Activated naive CD4-positive, alpha-beta T cell treated with anti-CD3 and anti-CD28 coated beads, Interleukin-2, amount 10 ng/mL, durations not matched to agents 7 days and 5 days (primary cell): ENCODE results near the gene RNU1-3.
"Not testable (repeated sequence)": the region's sequence is repeated elsewhere in the genome, so short reads cannot be mapped to it uniquely, and the experiment has no call there.

Source experiments
- CTCF ChIA-PET: fragments of 350-600 bp; sonication (Branson Sonifier 250); formaldehyde crosslinking; loops from one replicate; lab custom pipeline; 2021; ENCODE audit warnings: antibody characterized with exemption; lab: Charles Lee
- DNase-seq: peaks from one replicate; pipeline ENCODE4 v3.0.0-alpha.2; 2020
- H3K27ac Mint-ChIP-seq: one replicate; pipeline ENCODE4 v1.8.0; 2021; ENCODE audit warnings: mild to moderate bottlenecking, moderate library complexity, mixed read lengths
- H3K27me3 Mint-ChIP-seq: one replicate; pipeline ENCODE4 v1.8.0; 2021; ENCODE audit warnings: mild to moderate bottlenecking, mixed read lengths
- H3K36me3 Mint-ChIP-seq: one replicate; pipeline ENCODE4 v1.8.0; 2021; ENCODE audit warnings: mixed read lengths
- H3K4me1 Mint-ChIP-seq: one replicate; pipeline ENCODE4 v1.8.0; 2021; ENCODE audit warnings: mixed read lengths
- H3K4me3 Mint-ChIP-seq: one replicate; pipeline ENCODE4 v1.8.0; 2021; ENCODE audit warnings: mild to moderate bottlenecking, moderate library complexity, mixed read lengths
- H3K9me3 Mint-ChIP-seq: one replicate; pipeline ENCODE4 v1.8.0; 2021; ENCODE audit warnings: mixed read lengths

RNU1-3 gene

GRCh38 chr1:16702280-16702679, 35.5 kb upstream of the RNU1-3 start:
- H3K27ac Mint-ChIP-seq, H3K4me3 Mint-ChIP-seq, DNase-seq, H3K36me3 Mint-ChIP-seq, CTCF ChIA-PET, H3K9me3 Mint-ChIP-seq, H3K4me1 Mint-ChIP-seq: not testable (repeated sequence)
- H3K27me3 Mint-ChIP-seq: peaks cover 30% of the 10 kb centered on the region

- H3K4me3 Mint-ChIP-seq, H3K36me3 Mint-ChIP-seq, H3K9me3 Mint-ChIP-seq, CTCF ChIA-PET, H3K27ac Mint-ChIP-seq, DNase-seq, H3K4me1 Mint-ChIP-seq: not testable (repeated sequence)
- peaks cover 30% of the 10 kb centered on the region for H3K27me3 Mint-ChIP-seq
Observed at GRCh38 chr1:16701189-16701588, 34.4 kb upstream of the RNU1-3 start.

GRCh38 chr1:16700138-16700895, 33.6 kb upstream of the RNU1-3 start:
- CTCF ChIA-PET, DNase-seq, H3K36me3 Mint-ChIP-seq, H3K4me1 Mint-ChIP-seq, H3K27ac Mint-ChIP-seq, H3K4me3 Mint-ChIP-seq, H3K9me3 Mint-ChIP-seq: not testable (repeated sequence)
- peaks cover 33% of the 10 kb centered on the region for H3K27me3 Mint-ChIP-seq

- DNase-seq, CTCF ChIA-PET: not testable (repeated sequence)
- H3K27me3 Mint-ChIP-seq: peaks cover 33% of the 10 kb centered on the region
Observed at GRCh38 chr1:16699440-16699839, 32.7 kb upstream of the RNU1-3 start.

GRCh38 chr1:16697152-16697551, 30.4 kb upstream of the RNU1-3 start:
- not testable (repeated sequence) for H3K9me3 Mint-ChIP-seq, DNase-seq, H3K27ac Mint-ChIP-seq, H3K4me1 Mint-ChIP-seq, H3K4me3 Mint-ChIP-seq, H3K36me3 Mint-ChIP-seq
- CTCF ChIA-PET: interaction anchor here (0.8 kb wide), 1 partner anchor 10 kb away, joined by 4 read pairs; no protein-coding TSS in a partner anchor
- peaks cover 30% of the 10 kb centered on the region for H3K27me3 Mint-ChIP-seq

More at GRCh38 chr1:16699440-16699839, 32.7 kb upstream of the RNU1-3 start:
- H3K27ac Mint-ChIP-seq, H3K4me3 Mint-ChIP-seq, H3K4me1 Mint-ChIP-seq, H3K36me3 Mint-ChIP-seq, H3K9me3 Mint-ChIP-seq: not testable (repeated sequence)

- not testable (repeated sequence) for DNase-seq, H3K4me3 Mint-ChIP-seq, H3K9me3 Mint-ChIP-seq, H3K4me1 Mint-ChIP-seq, H3K36me3 Mint-ChIP-seq, H3K27ac Mint-ChIP-seq
- CTCF ChIA-PET: interaction anchor here (0.8 kb wide), 1 partner anchor 9 kb away, joined by 4 read pairs; no protein-coding TSS in a partner anchor
- peaks cover 30% of the 10 kb centered on the region for H3K27me3 Mint-ChIP-seq
Observed at GRCh38 chr1:16696507-16697150, 29.9 kb upstream of the RNU1-3 start.

- DNase-seq, H3K36me3 Mint-ChIP-seq, H3K27ac Mint-ChIP-seq, H3K9me3 Mint-ChIP-seq, H3K4me3 Mint-ChIP-seq, H3K4me1 Mint-ChIP-seq: not testable (repeated sequence)
- CTCF ChIA-PET: interaction anchor here (1.2 to 1.4 kb wide), 2 partner anchors 13 to 15 kb away, joined by 3 to 5 read pairs; no protein-coding TSS in a partner anchor
- H3K27me3 Mint-ChIP-seq: peaks cover 30% of the 10 kb centered on the region
Observed at GRCh38 chr1:16694308-16694702, 27.6 kb upstream of the RNU1-3 start.

- H3K4me1 Mint-ChIP-seq, DNase-seq, H3K9me3 Mint-ChIP-seq, H3K27ac Mint-ChIP-seq, H3K36me3 Mint-ChIP-seq, H3K4me3 Mint-ChIP-seq: not testable (repeated sequence)
- H3K27me3 Mint-ChIP-seq: peaks cover 25% of the 10 kb centered on the region
- CTCF ChIA-PET: interaction anchor here (1.2 to 1.4 kb wide), 2 partner anchors 14 to 15 kb away, joined by 3 to 5 read pairs; no protein-coding TSS in a partner anchor
Observed at GRCh38 chr1:16693449-16694307, 26.9 kb upstream of the RNU1-3 start.

GRCh38 chr1:16692717-16693448, 26.1 kb upstream of the RNU1-3 start:
- DNase-seq, H3K27ac Mint-ChIP-seq, H3K36me3 Mint-ChIP-seq, H3K9me3 Mint-ChIP-seq, CTCF ChIA-PET, H3K4me3 Mint-ChIP-seq, H3K4me1 Mint-ChIP-seq: not testable (repeated sequence)
- H3K27me3 Mint-ChIP-seq: peaks cover 20% of the 10 kb centered on the region

GRCh38 chr1:16692283-16692682, 25.5 kb upstream of the RNU1-3 start:
- H3K9me3 Mint-ChIP-seq, H3K4me1 Mint-ChIP-seq, CTCF ChIA-PET, H3K4me3 Mint-ChIP-seq, H3K36me3 Mint-ChIP-seq, H3K27ac Mint-ChIP-seq, DNase-seq: not testable (repeated sequence)
- H3K27me3 Mint-ChIP-seq: peaks cover 23% of the 10 kb centered on the region

- CTCF ChIA-PET, H3K4me3 Mint-ChIP-seq, H3K36me3 Mint-ChIP-seq, H3K4me1 Mint-ChIP-seq, DNase-seq, H3K9me3 Mint-ChIP-seq, H3K27ac Mint-ChIP-seq: not testable (repeated sequence)
- H3K27me3 Mint-ChIP-seq: peaks cover 17% of the 10 kb centered on the region
Observed at GRCh38 chr1:16690971-16691682, 24.4 kb upstream of the RNU1-3 start.

- H3K4me3 Mint-ChIP-seq, H3K9me3 Mint-ChIP-seq, DNase-seq, H3K4me1 Mint-ChIP-seq, H3K36me3 Mint-ChIP-seq, H3K27ac Mint-ChIP-seq: not testable (repeated sequence)
- peaks cover 16% of the 10 kb centered on the region for H3K27me3 Mint-ChIP-seq
- CTCF ChIA-PET: interaction anchor here (0.9 to 1.8 kb wide), 4 partner anchors 10 to 63 kb away, joined by 3 to 5 read pairs (median 4); no protein-coding TSS in a partner anchor
Observed at GRCh38 chr1:16687132-16687800, 20.5 kb upstream of the RNU1-3 start.
